RWPE2 (cell line): ENCODE results near the gene TSPAN18.
A peak's percentile ranks its signal among the peaks of the same experiment; 100 is the strongest.

Experiments
- ATAC-seq: fragments of 200-7000 bp; cut with Tn5 transposase; 3 replicates; pipeline ENCODE4 v1.9.1; 2021; ENCODE audit warnings: low read depth
- DNase-seq: peaks from one replicate; pipeline ENCODE4 v3.0.0-alpha.2; 2020; ENCODE audit warnings: low spot score
- H3K27ac ChIP-seq: fragments of 450-650 bp; 2 replicates; pipeline ENCODE4 v1.5.1; 2017; ENCODE audit warnings: mild to moderate bottlenecking; ENCODE audit not compliant: poor library complexity, severe bottlenecking
- H3K27me3 ChIP-seq: fragments of 250-450 bp; sonication (Bioruptor Pico); 2 replicates; pipeline ENCODE4 v1.5.1; 2021; ENCODE audit warnings: mild to moderate bottlenecking, moderate library complexity; ENCODE audit not compliant: insufficient read depth, poor library complexity, severe bottlenecking
- H3K36me3 ChIP-seq: fragments of 250-450 bp; sonication (Bioruptor Pico); 2 replicates; pipeline ENCODE4 v1.5.1; 2020; ENCODE audit warnings: low read depth, mild to moderate bottlenecking, moderate library complexity
- H3K4me1 ChIP-seq: fragments of 250-450 bp; sonication (Bioruptor Pico); 2 replicates; pipeline ENCODE4 v1.5.1; 2021; ENCODE audit warnings: mild to moderate bottlenecking, moderate library complexity; ENCODE audit not compliant: insufficient read depth, poor library complexity, severe bottlenecking
- H3K4me3 ChIP-seq: fragments of 250-450 bp; sonication (Bioruptor Pico); 2 replicates; pipeline ENCODE4 v1.5.1; 2021; ENCODE audit warnings: mild to moderate bottlenecking, moderate library complexity; ENCODE audit not compliant: severe bottlenecking
- H3K9me3 ChIP-seq: fragments of 250-450 bp; sonication (Bioruptor Pico); 2 replicates; pipeline ENCODE4 v1.5.1; 2021; ENCODE audit warnings: mild to moderate bottlenecking, moderate library complexity; ENCODE audit not compliant: severe bottlenecking
- TF ChIP-seq, protein P1 (sequence below): fragments of 450-650 bp; IDR thresholded peaks from one replicate; pipeline ENCODE4 v1.5.1; 2017; ENCODE audit warnings: mild to moderate bottlenecking, moderate library complexity; ENCODE audit not compliant: poor library complexity, severe bottlenecking

The TSPAN18 gene

DNA sequence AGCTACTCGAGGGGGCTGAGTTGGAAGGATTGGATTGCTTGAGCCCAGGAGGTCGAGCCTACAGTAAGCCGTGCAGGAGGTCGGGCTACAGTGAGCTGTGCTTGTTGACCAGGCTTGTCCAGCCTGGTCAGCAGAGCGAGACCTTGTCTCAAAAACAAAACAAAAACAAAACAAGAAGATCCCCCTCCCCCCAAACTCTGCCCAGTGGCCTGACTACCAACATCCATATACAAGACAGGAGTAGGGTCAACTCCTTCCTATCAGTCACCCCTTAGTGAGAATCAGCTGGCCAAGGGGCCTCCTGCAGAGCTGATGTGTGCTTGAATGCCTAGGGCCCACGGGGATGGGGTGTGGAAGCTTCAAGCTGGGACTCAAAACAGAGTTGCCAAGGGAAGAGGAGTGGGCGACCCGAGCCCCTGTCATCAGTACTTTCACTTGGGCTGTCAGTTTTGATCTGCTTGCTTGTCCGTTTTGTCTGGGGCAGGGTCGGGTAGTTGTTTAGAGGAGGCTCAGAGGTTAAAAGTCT lies 942 bp upstream of the TSPAN18 start:
- no peak for ATAC-seq

DNA sequence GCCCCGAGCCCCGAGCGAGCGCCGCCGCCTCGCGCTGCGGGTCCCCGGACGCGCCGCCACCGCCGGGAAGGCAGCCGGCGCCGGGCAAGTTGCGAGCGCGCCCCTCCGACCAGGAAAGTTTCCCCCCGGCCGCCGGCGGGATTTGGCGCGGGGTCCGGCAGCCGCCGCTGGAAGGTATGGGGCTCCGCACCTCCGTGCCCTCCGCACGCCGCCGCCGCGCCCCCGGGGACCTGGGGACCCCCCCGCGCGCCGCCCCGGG lies 281 bp downstream of the TSPAN18 start:
- TF ChIP-seq, protein P1, sequence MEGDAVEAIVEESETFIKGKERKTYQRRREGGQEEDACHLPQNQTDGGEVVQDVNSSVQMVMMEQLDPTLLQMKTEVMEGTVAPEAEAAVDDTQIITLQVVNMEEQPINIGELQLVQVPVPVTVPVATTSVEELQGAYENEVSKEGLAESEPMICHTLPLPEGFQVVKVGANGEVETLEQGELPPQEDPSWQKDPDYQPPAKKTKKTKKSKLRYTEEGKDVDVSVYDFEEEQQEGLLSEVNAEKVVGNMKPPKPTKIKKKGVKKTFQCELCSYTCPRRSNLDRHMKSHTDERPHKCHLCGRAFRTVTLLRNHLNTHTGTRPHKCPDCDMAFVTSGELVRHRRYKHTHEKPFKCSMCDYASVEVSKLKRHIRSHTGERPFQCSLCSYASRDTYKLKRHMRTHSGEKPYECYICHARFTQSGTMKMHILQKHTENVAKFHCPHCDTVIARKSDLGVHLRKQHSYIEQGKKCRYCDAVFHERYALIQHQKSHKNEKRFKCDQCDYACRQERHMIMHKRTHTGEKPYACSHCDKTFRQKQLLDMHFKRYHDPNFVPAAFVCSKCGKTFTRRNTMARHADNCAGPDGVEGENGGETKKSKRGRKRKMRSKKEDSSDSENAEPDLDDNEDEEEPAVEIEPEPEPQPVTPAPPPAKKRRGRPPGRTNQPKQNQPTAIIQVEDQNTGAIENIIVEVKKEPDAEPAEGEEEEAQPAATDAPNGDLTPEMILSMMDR, result no peak
- H3K4me1 ChIP-seq, result peaks cover 5% of the 10 kb centered on the region
- no peaks in the 10 kb centered on the region for H3K36me3 ChIP-seq
- no peaks in the 10 kb centered on the region for H3K27me3 ChIP-seq
- DNase-seq (no peak), ATAC-seq (no peak)
- no peak overlapping the region for H3K27ac ChIP-seq
- H3K4me3 ChIP-seq, result peak overlapping the region; percentile 48
- H3K9me3 ChIP-seq, result no peaks in the 10 kb centered on the region

More for the DNA sequence above, 942 bp upstream of the TSPAN18 start:
- H3K4me1 ChIP-seq, result peaks cover 5% of the 10 kb centered on the region
- no peak overlapping the region for H3K4me3 ChIP-seq
- no peaks in the 10 kb centered on the region for H3K27me3 ChIP-seq
- no peaks in the 10 kb centered on the region for H3K36me3 ChIP-seq
- H3K27ac ChIP-seq, result no peak overlapping the region
- H3K9me3 ChIP-seq, result no peaks in the 10 kb centered on the region
- DNase-seq, result no peak
- TF ChIP-seq, protein P1, result no peak

DNA sequence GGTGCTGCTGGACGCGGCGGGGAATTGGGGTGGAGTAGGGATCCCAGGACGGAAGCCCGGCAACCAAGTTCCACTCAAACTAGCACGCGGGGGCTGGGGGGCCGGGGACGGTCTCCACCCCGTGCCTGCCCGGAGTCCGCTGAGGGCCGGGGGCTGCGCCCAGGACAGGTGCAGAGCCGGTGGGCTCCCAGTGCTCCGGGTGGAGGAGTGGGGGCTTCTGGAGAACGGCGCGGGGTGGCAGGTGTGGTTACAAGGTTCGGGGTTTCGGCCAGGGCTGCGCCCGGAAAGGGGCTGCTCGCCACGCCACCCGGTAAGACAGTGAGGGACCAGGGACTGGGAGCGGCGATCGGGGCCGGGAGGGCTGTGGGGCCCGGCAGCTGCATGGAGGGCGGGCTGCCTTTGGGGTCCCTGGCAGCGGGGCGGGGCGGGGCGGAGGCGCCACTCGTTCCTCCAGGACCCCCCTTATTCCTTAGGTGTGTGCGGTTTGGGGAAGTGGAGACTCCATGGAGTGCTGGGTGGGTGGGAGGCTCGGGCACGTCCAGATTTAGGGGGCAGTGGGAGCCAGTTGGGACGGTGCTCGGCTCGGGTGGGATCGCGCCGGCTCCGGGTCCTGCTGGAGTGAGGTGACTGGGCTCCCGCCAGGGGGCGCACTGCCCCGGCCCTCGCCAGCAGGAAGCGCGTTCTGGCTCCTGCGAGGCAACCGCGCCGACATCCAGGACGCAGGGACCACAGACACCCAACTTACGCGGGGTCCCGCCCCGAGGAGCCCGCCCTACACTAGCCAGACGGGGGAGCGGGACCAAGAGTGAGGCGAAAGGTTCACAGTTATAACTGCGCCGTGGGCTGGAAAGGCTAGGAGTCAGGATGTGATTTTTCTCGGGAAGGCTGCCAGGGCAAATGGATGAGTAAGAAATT lies 868 bp downstream of the TSPAN18 start:
- Histone ChIP-seq H3K9me3 (no peaks in the 10 kb centered on the region), H3K4me3 (peak overlapping the region; percentile 48), H3K27me3 (no peaks in the 10 kb centered on the region), H3K4me1 (peaks cover 5% of the 10 kb centered on the region), H3K36me3 (no peaks in the 10 kb centered on the region), H3K27ac (no peak overlapping the region)
- TF ChIP-seq, protein P1, result peak; percentile 90
- ATAC-seq, result peak; percentile 89
- no peak for DNase-seq

DNA sequence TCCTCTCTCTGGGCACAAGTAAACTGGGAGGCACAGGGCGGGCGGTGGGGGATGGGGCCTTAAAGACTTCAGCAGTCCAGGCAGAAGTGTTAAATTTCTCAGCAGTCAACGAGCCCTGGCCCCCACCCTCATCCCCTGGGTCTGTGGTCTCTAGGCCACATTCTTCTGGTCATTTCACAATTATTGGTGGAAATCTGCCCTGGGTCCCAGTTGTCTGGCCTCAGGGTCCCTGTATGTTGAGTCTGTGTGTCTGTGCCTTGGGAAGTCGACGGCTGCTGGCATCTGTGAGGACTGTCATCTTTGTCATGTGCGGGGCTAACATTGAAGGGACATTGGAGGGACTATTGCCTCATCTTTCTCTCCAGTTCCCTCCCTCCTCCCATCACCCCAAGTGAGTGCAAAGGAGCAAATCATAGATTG lies 1.7 kb downstream of the TSPAN18 start:
- H3K4me1 ChIP-seq, result peaks cover 5% of the 10 kb centered on the region
- ATAC-seq, result no peak

More for the DNA sequence above, 1.7 kb downstream of the TSPAN18 start:
- Histone ChIP-seq H3K27me3 (no peaks in the 10 kb centered on the region), H3K27ac (no peak overlapping the region), H3K9me3 (no peaks in the 10 kb centered on the region), H3K36me3 (no peaks in the 10 kb centered on the region), H3K4me3 (no peak overlapping the region)
- TF ChIP-seq, protein P1, result no peak
- DNase-seq, result no peak
